ENCODE results near the gene SLC37A4. TPM values are rescaled to one million over a fixed set of nuclear protein-coding genes. Genes with fewer than 3 reads are reported as not detected.

Gene SLC37A4
- total and polyA plus RNA-seq, 2 of the 13 experiments (the other 11 are each of a cell fraction or from before 2014, with no cell fraction given): 43.0 to 56.1 TPM

DNA sequence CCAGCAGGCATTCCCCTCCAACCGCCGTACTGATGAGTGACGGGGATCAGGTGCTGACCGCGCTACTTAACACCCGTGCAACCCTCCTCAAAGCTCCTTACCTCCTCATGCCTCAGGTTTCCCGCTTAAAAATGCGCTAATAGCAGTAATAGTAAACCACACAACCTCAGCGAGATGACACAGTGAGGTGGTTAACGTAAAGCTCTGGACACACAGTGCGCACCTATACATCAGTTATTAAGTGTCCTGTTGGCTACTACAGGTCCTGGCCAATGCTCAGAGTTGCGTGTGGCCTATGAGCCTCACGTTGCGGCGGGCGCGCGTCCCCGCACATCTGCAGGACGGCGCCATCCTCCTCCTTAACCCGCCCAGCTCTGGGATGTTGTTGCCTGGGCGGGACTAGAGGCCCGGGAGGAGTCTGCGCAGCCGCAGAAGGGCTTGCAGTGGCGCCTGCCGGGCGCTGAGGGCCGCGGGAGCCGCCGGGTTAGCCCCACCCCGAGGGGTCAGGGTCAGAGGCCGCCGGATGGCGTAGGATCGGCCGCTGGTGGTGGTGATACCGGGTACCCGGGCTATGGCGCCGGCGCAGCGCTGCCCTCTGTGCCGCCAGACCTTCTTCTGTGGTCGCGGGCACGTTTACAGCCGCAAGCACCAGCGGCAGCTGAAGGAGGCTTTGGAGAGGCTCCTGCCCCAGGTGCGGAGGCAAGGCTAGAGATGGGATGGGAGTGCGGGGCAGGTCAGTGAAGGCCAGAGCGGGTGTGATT lies 32.9 kb downstream of the SLC37A4 start, which contains the start of gene CENATAC (continued):
- TF ChIP-seq ZZZ3 (CRISPR knock-in tag; IDR thresholded peaks at IDR 0.05; ENCODE audit: borderline replicate concordance) (peak; percentile 22; the same call in 1 of the 2 replicates), ZFP62 (CRISPR knock-in tag; IDR thresholded peaks at IDR 0.05) (no peak), ZNF792 (CRISPR knock-in tag; IDR thresholded peaks at IDR 0.05) (0 out of 2 replicates have a peak, but pooled peaks have one; percentile 26), GATAD1 (CRISPR knock-in tag; IDR thresholded peaks at IDR 0.05) (peak; percentile 86), BCL6 (CRISPR knock-in tag; IDR thresholded peaks at IDR 0.05) (0 out of 2 replicates have a peak, but pooled peaks have one; percentile 10), ZNF333 (CRISPR knock-in tag; IDR thresholded peaks at IDR 0.05; ENCODE audit: borderline replicate concordance) (no peak), GATA4 (IDR thresholded peaks at IDR 0.05; ENCODE audit: borderline replicate concordance, low read depth) (peak; percentile 26; the same call in 1 of the 2 replicates), HMG20B (CRISPR knock-in tag; conservative IDR thresholded peaks at IDR 0.05) (no peak), ZNF296 (CRISPR knock-in tag; conservative IDR thresholded peaks at IDR 0.05) (no peak), KLF15 (CRISPR knock-in tag; IDR thresholded peaks at IDR 0.05; ENCODE audit: borderline replicate concordance) (no peak), MAF1 (CRISPR knock-in tag; IDR thresholded peaks at IDR 0.05; ENCODE audit: borderline replicate concordance) (no peak), ZIK1 (CRISPR knock-in tag; IDR thresholded peaks at IDR 0.05; ENCODE audit: borderline replicate concordance, low read depth) (no peak), FOXO1 (CRISPR knock-in tag; IDR thresholded peaks at IDR 0.05) (peak; percentile 12)
- TF ChIP-seq, protein P1, sequence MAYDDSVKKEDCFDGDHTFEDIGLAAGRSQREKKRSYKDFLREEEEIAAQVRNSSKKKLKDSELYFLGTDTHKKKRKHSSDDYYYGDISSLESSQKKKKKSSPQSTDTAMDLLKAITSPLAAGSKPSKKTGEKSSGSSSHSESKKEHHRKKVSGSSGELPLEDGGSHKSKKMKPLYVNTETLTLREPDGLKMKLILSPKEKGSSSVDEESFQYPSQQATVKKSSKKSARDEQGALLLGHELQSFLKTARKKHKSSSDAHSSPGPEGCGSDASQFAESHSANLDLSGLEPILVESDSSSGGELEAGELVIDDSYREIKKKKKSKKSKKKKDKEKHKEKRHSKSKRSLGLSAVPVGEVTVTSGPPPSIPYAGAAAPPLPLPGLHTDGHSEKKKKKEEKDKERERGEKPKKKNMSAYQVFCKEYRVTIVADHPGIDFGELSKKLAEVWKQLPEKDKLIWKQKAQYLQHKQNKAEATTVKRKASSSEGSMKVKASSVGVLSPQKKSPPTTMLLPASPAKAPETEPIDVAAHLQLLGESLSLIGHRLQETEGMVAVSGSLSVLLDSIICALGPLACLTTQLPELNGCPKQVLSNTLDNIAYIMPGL (CRISPR knock-in tag; IDR thresholded peaks at IDR 0.05; ENCODE audit: borderline replicate concordance in 1 of 2, low read depth in 1 of 2): peak; percentile 53 to 76
- TF ChIP-seq, protein P2, sequence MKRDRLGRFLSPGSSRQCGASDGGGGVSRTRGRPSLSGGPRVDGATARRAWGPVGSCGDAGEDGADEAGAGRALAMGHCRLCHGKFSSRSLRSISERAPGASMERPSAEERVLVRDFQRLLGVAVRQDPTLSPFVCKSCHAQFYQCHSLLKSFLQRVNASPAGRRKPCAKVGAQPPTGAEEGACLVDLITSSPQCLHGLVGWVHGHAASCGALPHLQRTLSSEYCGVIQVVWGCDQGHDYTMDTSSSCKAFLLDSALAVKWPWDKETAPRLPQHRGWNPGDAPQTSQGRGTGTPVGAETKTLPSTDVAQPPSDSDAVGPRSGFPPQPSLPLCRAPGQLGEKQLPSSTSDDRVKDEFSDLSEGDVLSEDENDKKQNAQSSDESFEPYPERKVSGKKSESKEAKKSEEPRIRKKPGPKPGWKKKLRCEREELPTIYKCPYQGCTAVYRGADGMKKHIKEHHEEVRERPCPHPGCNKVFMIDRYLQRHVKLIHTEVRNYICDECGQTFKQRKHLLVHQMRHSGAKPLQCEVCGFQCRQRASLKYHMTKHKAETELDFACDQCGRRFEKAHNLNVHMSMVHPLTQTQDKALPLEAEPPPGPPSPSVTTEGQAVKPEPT (CRISPR knock-in tag; IDR thresholded peaks at IDR 0.05; ENCODE audit: low read depth): no peak; the same call in 1 of the 2 replicates
- TF ChIP-seq, protein P3, sequence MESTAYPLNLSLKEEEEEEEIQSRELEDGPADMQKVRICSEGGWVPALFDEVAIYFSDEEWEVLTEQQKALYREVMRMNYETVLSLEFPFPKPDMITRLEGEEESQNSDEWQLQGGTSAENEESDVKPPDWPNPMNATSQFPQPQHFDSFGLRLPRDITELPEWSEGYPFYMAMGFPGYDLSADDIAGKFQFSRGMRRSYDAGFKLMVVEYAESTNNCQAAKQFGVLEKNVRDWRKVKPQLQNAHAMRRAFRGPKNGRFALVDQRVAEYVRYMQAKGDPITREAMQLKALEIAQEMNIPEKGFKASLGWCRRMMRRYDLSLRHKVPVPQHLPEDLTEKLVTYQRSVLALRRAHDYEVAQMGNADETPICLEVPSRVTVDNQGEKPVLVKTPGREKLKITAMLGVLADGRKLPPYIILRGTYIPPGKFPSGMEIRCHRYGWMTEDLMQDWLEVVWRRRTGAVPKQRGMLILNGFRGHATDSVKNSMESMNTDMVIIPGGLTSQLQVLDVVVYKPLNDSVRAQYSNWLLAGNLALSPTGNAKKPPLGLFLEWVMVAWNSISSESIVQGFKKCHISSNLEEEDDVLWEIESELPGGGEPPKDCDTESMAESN (CRISPR knock-in tag; conservative IDR thresholded peaks at IDR 0.05): peak; percentile 75; the same call in 1 of the 2 replicates
- TF ChIP-seq, protein P4, sequence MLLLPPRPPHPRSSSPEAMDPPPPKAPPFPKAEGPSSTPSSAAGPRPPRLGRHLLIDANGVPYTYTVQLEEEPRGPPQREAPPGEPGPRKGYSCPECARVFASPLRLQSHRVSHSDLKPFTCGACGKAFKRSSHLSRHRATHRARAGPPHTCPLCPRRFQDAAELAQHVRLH (CRISPR knock-in tag; IDR thresholded peaks at IDR 0.05; ENCODE audit: borderline replicate concordance, low read depth): peak; percentile 55; the same call in 1 of the 2 replicates
- TF ChIP-seq, protein P5, sequence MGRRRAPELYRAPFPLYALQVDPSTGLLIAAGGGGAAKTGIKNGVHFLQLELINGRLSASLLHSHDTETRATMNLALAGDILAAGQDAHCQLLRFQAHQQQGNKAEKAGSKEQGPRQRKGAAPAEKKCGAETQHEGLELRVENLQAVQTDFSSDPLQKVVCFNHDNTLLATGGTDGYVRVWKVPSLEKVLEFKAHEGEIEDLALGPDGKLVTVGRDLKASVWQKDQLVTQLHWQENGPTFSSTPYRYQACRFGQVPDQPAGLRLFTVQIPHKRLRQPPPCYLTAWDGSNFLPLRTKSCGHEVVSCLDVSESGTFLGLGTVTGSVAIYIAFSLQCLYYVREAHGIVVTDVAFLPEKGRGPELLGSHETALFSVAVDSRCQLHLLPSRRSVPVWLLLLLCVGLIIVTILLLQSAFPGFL (CRISPR knock-in tag; IDR thresholded peaks at IDR 0.05): no peak
- TF ChIP-seq, protein P6, sequence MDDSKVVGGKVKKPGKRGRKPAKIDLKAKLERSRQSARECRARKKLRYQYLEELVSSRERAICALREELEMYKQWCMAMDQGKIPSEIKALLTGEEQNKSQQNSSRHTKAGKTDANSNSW (CRISPR knock-in tag; IDR thresholded peaks at IDR 0.05; ENCODE audit: borderline replicate concordance): peak; percentile 79; the same call in 1 of the 2 replicates
- TF ChIP-seq, protein P7, sequence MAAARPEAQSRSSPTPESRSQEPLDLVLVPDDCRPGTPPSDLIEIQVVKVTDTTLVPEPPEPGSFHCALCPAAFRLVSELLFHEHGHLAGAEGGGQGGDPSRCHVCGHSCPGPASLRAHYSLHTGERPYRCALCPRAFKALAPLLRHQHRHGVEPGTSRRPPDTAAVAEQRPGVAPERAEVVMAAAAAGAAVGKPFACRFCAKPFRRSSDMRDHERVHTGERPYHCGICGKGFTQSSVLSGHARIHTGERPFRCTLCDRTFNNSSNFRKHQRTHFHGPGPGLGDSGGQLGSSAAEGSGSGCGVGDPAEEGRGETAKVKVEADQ (CRISPR knock-in tag; IDR thresholded peaks at IDR 0.05; ENCODE audit: borderline replicate concordance): no peak; the same call in 1 of the 2 replicates

Data from HepG2 (cell line).